Keratinocyte (primary cell): ENCODE results near the gene SPATA7.

Experiments
- EZH2 ChIP-seq: IDR thresholded peaks from one replicate; pipeline ENCODE4 v1.6.1; 2012; ENCODE audit warnings: inconsistent platforms, mild to moderate bottlenecking, low read length, moderate library complexity
- TF ChIP-seq, protein P1 (sequence below), 3 experiments: IDR thresholded peaks in 1 of 3; conservative IDR thresholded peaks in 1 of 3; optimal IDR thresholded peaks in 1 of 3; 2 replicates in 2 of 3; 3 replicates in 1 of 3; pipeline versions ENCODE3 to v1.5.1; 2011; ENCODE audit warnings: low read length in 3 of 3, mild to moderate bottlenecking in 3 of 3, moderate library complexity in 2 of 3, control low read depth in 1 of 3, inconsistent platforms in 1 of 3; ENCODE audit not compliant: insufficient read depth in 2 of 3; ENCODE audit errors: extremely low read depth in 1 of 3

DNA sequence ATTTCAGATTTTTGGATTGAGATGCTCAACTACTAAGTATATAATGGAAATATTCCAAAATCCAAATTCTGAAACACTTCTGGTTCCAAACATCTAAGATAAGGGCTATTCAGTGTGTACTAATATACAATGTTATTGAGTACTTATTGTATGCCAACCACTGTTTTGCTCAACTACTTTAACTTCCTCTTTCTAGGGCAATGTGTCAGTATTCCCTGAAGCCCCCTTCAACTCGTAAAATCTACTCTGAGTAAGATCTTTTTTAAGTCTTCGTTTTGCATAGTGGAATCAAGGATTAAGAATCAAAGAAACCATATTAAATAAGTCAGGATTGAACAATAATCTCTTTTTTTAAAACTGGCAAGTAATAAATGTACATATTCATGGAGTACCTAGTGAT lies 45.5 kb downstream of the SPATA7 start:
- TF ChIP-seq, protein P1, sequence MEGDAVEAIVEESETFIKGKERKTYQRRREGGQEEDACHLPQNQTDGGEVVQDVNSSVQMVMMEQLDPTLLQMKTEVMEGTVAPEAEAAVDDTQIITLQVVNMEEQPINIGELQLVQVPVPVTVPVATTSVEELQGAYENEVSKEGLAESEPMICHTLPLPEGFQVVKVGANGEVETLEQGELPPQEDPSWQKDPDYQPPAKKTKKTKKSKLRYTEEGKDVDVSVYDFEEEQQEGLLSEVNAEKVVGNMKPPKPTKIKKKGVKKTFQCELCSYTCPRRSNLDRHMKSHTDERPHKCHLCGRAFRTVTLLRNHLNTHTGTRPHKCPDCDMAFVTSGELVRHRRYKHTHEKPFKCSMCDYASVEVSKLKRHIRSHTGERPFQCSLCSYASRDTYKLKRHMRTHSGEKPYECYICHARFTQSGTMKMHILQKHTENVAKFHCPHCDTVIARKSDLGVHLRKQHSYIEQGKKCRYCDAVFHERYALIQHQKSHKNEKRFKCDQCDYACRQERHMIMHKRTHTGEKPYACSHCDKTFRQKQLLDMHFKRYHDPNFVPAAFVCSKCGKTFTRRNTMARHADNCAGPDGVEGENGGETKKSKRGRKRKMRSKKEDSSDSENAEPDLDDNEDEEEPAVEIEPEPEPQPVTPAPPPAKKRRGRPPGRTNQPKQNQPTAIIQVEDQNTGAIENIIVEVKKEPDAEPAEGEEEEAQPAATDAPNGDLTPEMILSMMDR (optimal IDR thresholded peaks at IDR 0.05 in 1 of 3, IDR thresholded peaks at IDR 0.05 in 1 of 3, conservative IDR thresholded peaks at IDR 0.05 in 1 of 3; ENCODE audit: extremely low read depth in 1 of 3, insufficient read depth in 2 of 3, low read length in 3 of 3), result no peak
- TF ChIP-seq EZH2, result no peak
